Thyroid gland (tissue), 4 donors: Measurements from ENCODE around the gene KIRREL2.

ENCODE experiments used
- CTCF ChIP-seq, 6 experiments: fragments of 200-600 bp in 3 of 6; fragments of 450-650 bp in 3 of 6; sonication (generic) in 3 of 6; IDR thresholded peaks; one replicate each; pipeline ENCODE4 v1.5.1; 2016 to 2019; ENCODE audit warnings: antibody characterized with exemption in 6 of 6, mild to moderate bottlenecking in 2 of 6, inconsistent platforms in 1 of 6, moderate library complexity in 1 of 6
- POLR2A ChIP-seq, 2 donors: fragments of 450-650 bp; IDR thresholded peaks; one replicate each; pipeline ENCODE4 v1.6.1; 2017; ENCODE audit warnings: antibody characterized with exemption in 2 of 2, mild to moderate bottlenecking in 2 of 2, moderate library complexity in 1 of 2

GRCh38 chr19:35899547-35900214, 43.0 kb downstream of the KIRREL2 start:
- TF ChIP-seq CTCF (IDR thresholded peaks at IDR 0.05) (no peak), POLR2A (IDR thresholded peaks at IDR 0.05) (no peak)
